ENCODE results near the gene SORBS1. TPM values are rescaled to one million over a fixed set of nuclear protein-coding genes. Genes with fewer than 3 reads are reported as not detected.

The SORBS1 gene
- total RNA-seq, 2 experiments from 2014 or later = 0.56 to 0.74 TPM

DNA sequence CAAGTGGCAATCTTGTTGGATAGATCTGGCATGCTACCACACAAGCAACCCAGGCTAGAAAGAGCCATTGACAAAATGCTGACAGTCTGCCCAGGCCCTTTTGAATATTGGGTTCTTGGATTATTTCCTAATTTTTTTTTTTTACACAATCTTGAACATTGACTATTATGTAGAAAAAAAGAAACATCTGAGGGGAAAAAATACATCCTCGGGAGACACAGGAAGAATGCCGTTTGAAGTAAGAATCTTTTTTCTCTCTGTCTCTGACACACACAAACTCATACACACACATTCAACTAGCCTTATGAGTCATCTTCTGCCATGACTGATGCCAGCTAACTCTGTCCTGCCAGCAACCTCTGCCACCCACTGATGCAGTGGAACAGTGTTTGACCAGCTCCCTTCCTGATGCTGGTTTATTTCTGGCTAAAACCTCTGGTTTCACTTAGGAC is 47.2 kb downstream of the SORBS1 start:
- H3K9me3 Mint-ChIP-seq = no peaks in the 10 kb centered on the region
- CTCF ChIA-PET = no interaction called here
- H3K27me3 Mint-ChIP-seq = peaks cover 6% of the 10 kb centered on the region
- H3K4me1 Mint-ChIP-seq = no peaks in the 10 kb centered on the region
- H3K27ac Mint-ChIP-seq = no peak overlapping the region
- POLR2A ChIA-PET = no interaction called here
- DNase-seq = no peak
- H3K4me3 Mint-ChIP-seq = no peak overlapping the region
- no peaks in the 10 kb centered on the region for H3K36me3 Mint-ChIP-seq (ENCODE audit: low read depth)

DNA sequence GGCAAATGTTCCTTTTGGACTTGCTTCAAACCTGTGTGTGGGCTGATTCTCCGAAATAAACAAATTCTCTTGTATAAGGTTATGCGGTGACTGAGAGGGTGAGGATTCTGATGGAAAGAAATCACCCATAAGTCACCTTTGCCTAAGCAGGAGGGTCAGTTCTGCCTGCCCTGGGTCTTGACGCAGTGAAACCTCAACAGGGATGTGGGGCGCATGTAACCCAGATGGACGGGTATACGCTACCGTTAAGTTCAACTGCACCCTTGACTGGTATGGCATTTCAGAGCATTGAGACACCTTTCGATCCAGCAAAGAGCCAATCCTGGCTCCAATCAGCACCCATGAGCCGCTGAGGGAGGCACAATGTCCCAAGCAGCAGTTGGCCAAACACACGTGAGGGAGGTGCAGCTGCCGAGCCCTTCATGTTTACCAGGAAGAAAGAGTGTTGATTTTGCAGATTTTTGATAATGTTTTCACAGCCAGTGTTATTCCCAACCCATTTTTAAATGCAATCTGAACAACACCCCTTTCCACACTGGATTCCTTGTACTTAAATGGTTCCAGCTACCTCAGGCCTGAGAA is 48.1 kb downstream of the SORBS1 start:
- H3K4me3 Mint-ChIP-seq = no peak overlapping the region
- DNase-seq = no peak
- H3K27me3 Mint-ChIP-seq = peaks cover 6% of the 10 kb centered on the region
- no peak overlapping the region for H3K27ac Mint-ChIP-seq
- H3K9me3 Mint-ChIP-seq = no peaks in the 10 kb centered on the region
- ChIA-PET CTCF (no interaction called here), POLR2A (no interaction called here)
- no peaks in the 10 kb centered on the region for H3K36me3 Mint-ChIP-seq (ENCODE audit: low read depth)
- H3K4me1 Mint-ChIP-seq = no peaks in the 10 kb centered on the region

DNA sequence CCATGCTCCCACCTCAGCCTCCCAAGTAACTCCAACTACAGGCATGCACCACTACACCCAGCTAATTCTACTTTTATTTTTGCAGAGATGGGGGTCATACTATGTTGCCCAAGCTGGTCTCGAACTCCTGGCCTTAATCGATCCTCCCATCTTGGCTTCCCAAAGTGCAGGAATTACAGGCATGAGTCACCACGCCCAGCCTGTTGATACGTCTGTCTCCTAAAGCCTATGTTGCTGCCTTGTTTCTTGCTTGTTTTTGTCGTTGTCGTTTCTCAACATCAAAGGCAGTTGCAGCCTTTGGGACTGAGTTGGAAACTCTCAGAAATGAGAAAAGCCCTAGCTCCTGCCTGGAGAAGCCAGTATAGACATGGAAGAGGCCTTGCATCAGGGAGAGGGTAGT is 49.9 kb downstream of the SORBS1 start:
- CTCF ChIA-PET = no interaction called here
- no peak for DNase-seq
- Mint-ChIP-seq H3K27ac (no peak overlapping the region), H3K9me3 (no peaks in the 10 kb centered on the region), H3K36me3 (ENCODE audit: low read depth) (no peaks in the 10 kb centered on the region), H3K4me3 (no peak overlapping the region), H3K4me1 (no peaks in the 10 kb centered on the region), H3K27me3 (peaks cover 8% of the 10 kb centered on the region)
- POLR2A ChIA-PET = no interaction called here

DNA sequence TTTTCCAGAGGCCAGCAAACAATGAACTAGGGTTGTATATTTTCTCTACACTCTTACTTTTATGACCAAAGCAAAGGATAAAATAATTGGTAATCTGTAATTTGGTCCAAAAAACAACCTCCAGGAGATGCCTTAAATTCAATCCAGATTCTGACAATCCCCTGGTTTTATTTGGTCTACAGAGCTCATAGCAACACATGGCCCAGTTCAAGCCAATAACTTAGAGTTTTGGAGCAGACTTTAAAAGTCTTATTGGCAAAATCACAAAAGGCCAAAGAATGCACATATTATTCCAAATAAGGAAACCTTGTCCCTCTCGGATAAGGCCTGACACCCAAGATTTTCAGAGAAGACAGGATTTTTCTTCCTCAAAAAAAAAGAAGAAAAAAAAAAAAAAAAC is 51.9 kb downstream of the SORBS1 start:
- Mint-ChIP-seq H3K27me3 (peaks cover 8% of the 10 kb centered on the region), H3K36me3 (ENCODE audit: low read depth) (no peaks in the 10 kb centered on the region), H3K4me1 (no peaks in the 10 kb centered on the region), H3K27ac (no peak overlapping the region), H3K4me3 (no peak overlapping the region), H3K9me3 (no peaks in the 10 kb centered on the region)
- ChIA-PET CTCF (no interaction called here), POLR2A (no interaction called here)
- no peak for DNase-seq

DNA sequence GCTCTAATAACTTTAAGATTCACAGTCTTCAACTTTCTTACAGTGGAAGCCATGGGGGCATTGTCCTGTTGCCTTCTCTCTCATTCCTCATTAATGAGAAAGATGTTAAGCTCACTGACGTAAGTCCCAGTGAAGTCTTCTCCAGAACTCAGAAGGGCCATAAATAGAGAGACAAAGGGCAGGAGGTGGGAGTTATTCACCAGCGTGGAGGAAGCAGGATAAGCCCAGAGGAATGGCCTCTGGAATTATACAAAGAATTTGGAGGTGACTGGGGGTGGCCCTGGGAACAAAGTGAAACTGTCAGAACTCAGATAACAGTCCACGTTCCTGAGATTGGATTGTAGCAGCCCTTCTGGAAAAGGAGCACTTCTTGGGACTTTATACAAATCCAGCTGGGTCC is 52.4 kb downstream of the SORBS1 start:
- peaks cover 8% of the 10 kb centered on the region for H3K27me3 Mint-ChIP-seq
- H3K4me3 Mint-ChIP-seq = no peak overlapping the region
- no peak for DNase-seq
- ChIA-PET CTCF (no interaction called here), POLR2A (no interaction called here)
- H3K36me3 Mint-ChIP-seq (ENCODE audit: low read depth) = no peaks in the 10 kb centered on the region
- no peaks in the 10 kb centered on the region for H3K9me3 Mint-ChIP-seq
- no peaks in the 10 kb centered on the region for H3K4me1 Mint-ChIP-seq
- H3K27ac Mint-ChIP-seq = no peak overlapping the region

DNA sequence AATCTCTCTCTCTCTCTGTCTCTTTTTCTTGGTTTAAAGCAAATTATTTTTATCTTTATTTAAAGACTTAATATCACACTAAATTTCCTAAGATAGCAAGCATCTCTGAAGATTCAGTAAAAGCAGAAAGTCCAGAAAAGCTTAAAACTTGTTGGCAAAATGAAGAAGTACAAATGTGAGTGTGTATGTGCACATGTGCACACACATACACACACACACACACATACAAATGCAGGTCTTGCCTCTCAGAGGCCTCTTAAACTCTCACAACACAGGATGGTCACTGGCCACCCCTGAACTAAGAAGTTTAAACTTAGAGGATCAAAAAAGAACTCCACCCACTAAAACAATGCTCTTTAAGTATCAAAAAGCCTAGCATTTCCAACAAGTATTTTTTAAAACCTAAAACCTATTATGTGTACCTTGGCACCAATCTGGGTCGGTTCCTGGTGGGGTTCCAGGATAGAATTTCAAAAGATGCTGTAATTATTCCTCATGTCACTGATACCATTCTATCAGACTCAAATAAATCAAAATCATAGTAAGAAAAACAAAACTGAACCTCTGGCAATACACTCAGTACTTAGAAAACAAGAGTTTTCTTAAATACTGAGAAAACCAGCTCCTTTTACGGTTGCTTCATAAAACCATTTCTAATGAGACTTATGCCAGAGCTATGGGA is 55.0 kb downstream of the SORBS1 start:
- no peaks in the 10 kb centered on the region for H3K4me1 Mint-ChIP-seq
- no peaks in the 10 kb centered on the region for H3K36me3 Mint-ChIP-seq (ENCODE audit: low read depth)
- no peak overlapping the region for H3K4me3 Mint-ChIP-seq
- ChIA-PET POLR2A (no interaction called here), CTCF (no interaction called here)
- no peak for DNase-seq
- H3K9me3 Mint-ChIP-seq = no peaks in the 10 kb centered on the region
- H3K27ac Mint-ChIP-seq = no peak overlapping the region
- H3K27me3 Mint-ChIP-seq = peaks cover 5% of the 10 kb centered on the region

DNA sequence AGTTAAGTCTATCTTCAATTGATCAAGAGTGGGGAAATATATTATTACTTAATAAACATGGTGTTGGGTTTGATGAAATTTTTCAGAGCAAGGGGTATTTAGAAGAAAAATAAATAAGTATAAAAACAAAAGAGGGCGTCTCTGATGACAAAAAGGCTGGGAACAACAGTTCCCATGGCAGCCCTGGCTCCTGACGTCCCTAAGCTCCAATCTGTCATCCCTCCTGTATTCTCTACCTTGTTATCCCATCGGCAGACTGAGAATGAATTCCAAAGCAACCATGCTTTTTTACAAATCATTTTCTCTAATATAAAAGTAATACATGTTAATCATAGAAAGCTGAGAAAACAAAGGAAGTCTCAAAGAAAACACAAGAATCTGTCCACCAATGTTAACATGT is 55.5 kb downstream of the SORBS1 start:
- DNase-seq = no peak
- H3K27me3 Mint-ChIP-seq = peaks cover 3% of the 10 kb centered on the region
- POLR2A ChIA-PET = no interaction called here

DNA sequence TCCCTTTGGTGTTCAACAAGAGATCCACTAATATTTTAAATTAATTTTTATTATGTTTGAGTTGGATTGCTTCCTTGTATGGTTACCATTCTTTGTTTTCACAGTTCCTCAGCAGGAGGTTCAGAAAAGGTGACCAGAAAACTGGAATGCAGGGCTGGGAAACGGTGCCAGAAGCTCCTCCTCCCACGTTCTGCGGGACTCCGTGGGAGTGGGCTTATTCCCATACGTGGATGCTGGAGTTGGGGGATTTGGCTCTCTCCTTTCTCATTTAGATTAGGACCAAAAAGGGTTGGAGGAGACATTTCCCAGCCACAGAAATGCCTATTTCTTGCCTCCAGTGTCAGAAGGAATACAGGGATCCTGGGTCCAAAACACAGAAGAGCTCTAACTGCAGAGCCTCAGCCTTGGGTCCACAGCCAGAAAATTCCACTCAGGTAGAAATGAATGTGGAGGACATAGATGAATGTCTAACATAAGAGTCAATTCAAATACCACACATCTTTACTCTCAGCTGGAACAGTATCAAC is 56.0 kb downstream of the SORBS1 start:
- POLR2A ChIA-PET = no interaction called here
- H3K27ac Mint-ChIP-seq = no peak overlapping the region
- no peaks in the 10 kb centered on the region for H3K36me3 Mint-ChIP-seq (ENCODE audit: low read depth)
- no peak for DNase-seq
- CTCF ChIA-PET = no interaction called here
- H3K27me3 Mint-ChIP-seq = peaks cover 1% of the 10 kb centered on the region
- no peak overlapping the region for H3K4me3 Mint-ChIP-seq
- no peaks in the 10 kb centered on the region for H3K4me1 Mint-ChIP-seq
- H3K9me3 Mint-ChIP-seq = no peaks in the 10 kb centered on the region

More for the DNA sequence above, 55.5 kb downstream of the SORBS1 start:
- H3K4me1 Mint-ChIP-seq = no peaks in the 10 kb centered on the region
- no peak overlapping the region for H3K27ac Mint-ChIP-seq
- H3K36me3 Mint-ChIP-seq (ENCODE audit: low read depth) = no peaks in the 10 kb centered on the region
- no peaks in the 10 kb centered on the region for H3K9me3 Mint-ChIP-seq
- no peak overlapping the region for H3K4me3 Mint-ChIP-seq
- CTCF ChIA-PET = no interaction called here

DNA sequence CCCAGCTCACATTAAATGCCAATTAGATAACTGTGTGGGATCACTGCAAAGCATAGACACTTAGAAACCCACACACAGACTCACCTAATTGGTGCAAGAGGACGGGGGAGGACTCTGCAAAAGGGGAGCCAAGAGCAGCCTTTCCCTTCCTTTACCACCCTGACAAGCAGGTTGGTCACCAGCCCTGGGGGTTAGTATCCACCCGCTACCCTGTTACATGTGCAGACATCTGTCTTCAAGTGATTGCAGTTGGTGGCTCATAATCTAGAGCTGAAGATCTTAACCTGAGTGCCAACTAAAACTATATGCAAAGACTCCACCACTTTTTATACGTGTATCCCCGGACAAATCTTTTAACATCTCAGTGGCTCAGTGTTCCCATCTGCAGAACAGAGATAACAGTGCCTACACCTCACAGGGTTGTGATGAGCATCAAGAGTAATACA is 56.9 kb downstream of the SORBS1 start:
- no peak overlapping the region for H3K4me3 Mint-ChIP-seq

DNA sequence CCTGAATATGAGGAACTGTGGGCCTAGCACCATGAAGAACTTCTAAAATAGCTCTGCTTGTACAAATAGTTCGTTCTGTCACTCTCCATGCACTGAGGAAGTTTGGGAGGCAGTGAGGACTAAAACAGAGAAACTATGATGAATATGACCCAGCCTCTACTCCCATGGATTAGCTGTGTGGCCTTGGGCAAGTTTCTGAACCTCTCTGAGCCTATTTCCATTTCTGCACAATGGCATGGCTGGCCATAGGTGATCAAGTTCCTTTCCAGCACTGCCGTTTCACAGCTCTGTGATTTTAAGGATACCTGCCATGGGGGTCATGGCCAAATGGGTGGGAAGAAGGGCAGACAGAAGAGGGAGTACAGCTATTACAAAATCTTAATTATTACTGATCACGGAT is 57.6 kb downstream of the SORBS1 start:
- POLR2A ChIA-PET = no interaction called here
- CTCF ChIA-PET = interaction anchor here (0.9 kb wide), 1 partner anchor 258 kb away, joined by 3 read pairs; no protein-coding TSS in a partner anchor

More for the DNA sequence above, 56.9 kb downstream of the SORBS1 start:
- ChIA-PET CTCF (interaction anchor here (0.9 kb wide), 1 partner anchor 258 kb away, joined by 3 read pairs; no protein-coding TSS in a partner anchor), POLR2A (no interaction called here)
- Mint-ChIP-seq H3K9me3 (no peaks in the 10 kb centered on the region), H3K27ac (no peak overlapping the region), H3K4me1 (no peaks in the 10 kb centered on the region), H3K36me3 (ENCODE audit: low read depth) (no peaks in the 10 kb centered on the region), H3K27me3 (peaks cover 1% of the 10 kb centered on the region)
- no peak for DNase-seq

DNA sequence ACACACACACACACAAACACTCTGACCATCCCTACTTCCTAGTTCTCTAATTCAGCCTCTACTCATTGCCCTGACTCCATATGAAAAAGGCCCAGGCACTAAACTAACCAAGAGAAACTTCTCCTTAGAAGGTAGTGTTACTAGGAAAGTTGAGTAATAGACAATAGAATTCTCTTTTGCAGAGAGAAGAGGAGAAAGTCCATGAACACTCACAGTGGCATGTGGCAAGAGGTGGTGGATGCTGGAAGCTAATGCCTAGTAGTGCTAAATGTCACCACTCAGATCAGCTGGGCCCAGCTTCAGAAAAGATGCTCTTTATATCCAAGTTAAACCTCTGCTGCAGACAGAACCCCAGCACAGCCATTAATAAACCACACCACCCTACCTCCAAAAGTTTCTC is 58.2 kb downstream of the SORBS1 start:
- Mint-ChIP-seq H3K4me3 (no peak overlapping the region), H3K27ac (no peak overlapping the region), H3K36me3 (ENCODE audit: low read depth) (no peaks in the 10 kb centered on the region), H3K27me3 (peaks cover 1% of the 10 kb centered on the region), H3K4me1 (no peaks in the 10 kb centered on the region), H3K9me3 (no peaks in the 10 kb centered on the region)
- ChIA-PET CTCF (no interaction called here), POLR2A (no interaction called here)
- DNase-seq = no peak

More for the DNA sequence above, 57.6 kb downstream of the SORBS1 start:
- H3K9me3 Mint-ChIP-seq = no peaks in the 10 kb centered on the region
- DNase-seq = no peak
- H3K27me3 Mint-ChIP-seq = peaks cover 1% of the 10 kb centered on the region
- H3K4me1 Mint-ChIP-seq = no peaks in the 10 kb centered on the region
- H3K4me3 Mint-ChIP-seq = no peak overlapping the region
- H3K27ac Mint-ChIP-seq = no peak overlapping the region
- no peaks in the 10 kb centered on the region for H3K36me3 Mint-ChIP-seq (ENCODE audit: low read depth)

DNA sequence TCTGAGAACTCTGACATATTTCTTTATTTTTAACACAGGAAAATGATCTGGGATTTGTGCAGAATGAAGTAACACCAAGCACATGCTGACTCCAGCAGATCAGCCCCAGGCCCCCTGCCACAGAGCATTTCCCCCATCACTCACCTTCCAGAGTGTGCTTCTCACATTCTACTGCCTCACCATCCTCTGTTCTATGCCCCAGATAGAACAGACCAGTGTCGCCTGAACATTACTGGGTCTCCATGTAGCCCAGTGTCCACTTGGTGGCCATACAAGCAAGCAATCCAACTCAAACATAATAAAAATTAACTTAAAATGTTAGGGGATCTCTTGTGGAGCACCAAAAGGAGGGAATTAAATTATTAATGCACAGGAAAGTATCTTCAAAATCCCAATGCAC is 58.8 kb downstream of the SORBS1 start:
- DNase-seq = no peak
- POLR2A ChIA-PET = no interaction called here
- H3K27ac Mint-ChIP-seq = no peak overlapping the region
- H3K27me3 Mint-ChIP-seq = peaks cover under 1% of the 10 kb centered on the region
- no peaks in the 10 kb centered on the region for H3K36me3 Mint-ChIP-seq (ENCODE audit: low read depth)
- no peak overlapping the region for H3K4me3 Mint-ChIP-seq
- no peaks in the 10 kb centered on the region for H3K4me1 Mint-ChIP-seq
- CTCF ChIA-PET = no interaction called here
- H3K9me3 Mint-ChIP-seq = no peaks in the 10 kb centered on the region

DNA sequence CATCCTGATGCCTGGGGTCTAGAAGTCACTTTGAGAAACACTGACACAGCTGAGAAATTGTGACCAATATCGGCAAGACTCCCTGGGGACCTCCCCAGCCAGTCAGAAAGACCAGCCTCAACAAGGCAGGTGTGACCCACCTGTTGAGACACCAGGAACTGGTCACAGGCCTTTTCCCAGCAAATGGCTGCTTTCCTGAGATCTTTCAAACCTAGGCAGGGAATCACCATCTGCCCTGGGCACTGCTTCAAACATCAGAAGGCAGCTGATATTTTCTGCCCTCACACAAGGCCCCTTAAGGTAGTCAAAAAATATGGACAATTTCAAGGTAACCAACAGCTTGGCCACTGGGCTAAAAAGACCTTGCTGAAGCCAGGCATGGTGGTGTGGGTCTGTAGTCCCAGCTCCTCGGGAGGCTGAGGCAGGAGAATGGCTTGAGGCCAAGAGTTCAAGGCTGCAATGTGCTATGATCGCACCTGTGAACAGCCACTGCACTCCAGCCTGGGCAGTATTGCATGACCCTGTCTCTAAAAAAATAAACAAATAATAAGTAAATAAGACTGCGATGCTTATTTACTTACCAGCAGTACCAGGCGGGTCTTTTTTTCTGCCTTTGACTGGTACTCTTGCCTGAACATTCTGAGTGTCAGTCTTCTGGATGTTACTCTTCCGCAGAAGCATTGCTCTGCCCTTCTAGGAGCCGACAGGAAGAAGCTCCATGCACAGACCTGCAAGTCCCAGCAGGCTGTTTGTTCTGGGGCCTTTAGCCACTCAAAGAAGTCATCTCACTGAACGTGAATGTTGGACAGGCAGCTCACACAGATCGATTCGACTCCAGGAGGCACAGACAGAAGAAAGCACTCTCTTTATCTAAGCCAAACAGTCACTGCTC is 59.7 kb downstream of the SORBS1 start:
- no peak for DNase-seq
- no peaks in the 10 kb centered on the region for H3K4me1 Mint-ChIP-seq
- no peak overlapping the region for H3K4me3 Mint-ChIP-seq
- ChIA-PET CTCF (no interaction called here), POLR2A (no interaction called here)
- no peaks in the 10 kb centered on the region for H3K27me3 Mint-ChIP-seq
- H3K27ac Mint-ChIP-seq = no peak overlapping the region
- no peaks in the 10 kb centered on the region for H3K9me3 Mint-ChIP-seq
- H3K36me3 Mint-ChIP-seq (ENCODE audit: low read depth) = no peaks in the 10 kb centered on the region

Data from activated CD4-positive, alpha-beta T cell treated with anti-CD3 and anti-CD28 coated beads, Interleukin-2, amount 10 ng/mL, durations not matched to agents 7 days and 5 days (primary cell).